HCT116 (cell line): ENCODE data around the gene ADCY2. TPM values are rescaled to one million over a fixed set of nuclear protein-coding genes. Genes with fewer than 3 reads are reported as not detected.

Experiments used
- ATAC-seq: fragments of 200-7000 bp; cut with Tn5 transposase; 2 replicates; pipeline ENCODE4 v1.9.1; 2020; ENCODE audit warnings: mild to moderate bottlenecking, moderate library complexity
- BruUV-seq: library from RNA; stranded (reverse); fragments of 400-500 nt; replicated peaks from 2 replicates; lab custom pipeline; 2021; lab: Mats Ljungman, UMichigan
- CTCF ChIA-PET: fragments of 300-600 bp; sonication (Branson Sonifier 250); formaldehyde crosslinking; loops from one replicate; lab custom pipeline; 2021; ENCODE audit warnings: antibody characterized with exemption; lab: Charles Lee
- POLR2A ChIA-PET: fragments of 300-600, 350-600 bp; sonication (Branson Sonifier 250); formaldehyde crosslinking; loops from one replicate; lab custom pipeline; 2021; ENCODE audit warnings: antibody characterized with exemption; lab: Charles Lee
- RAD21 ChIA-PET, 2 experiments: fragments of 300-600 bp; sonication (Branson Sonifier 250); formaldehyde crosslinking; loops; one replicate each; lab custom pipeline; 2023; ENCODE audit warnings: low total read pairs in 2 of 2; ENCODE audit not compliant: uncharacterized antibody in 2 of 2, unreplicated experiment in 2 of 2, low non-redundant PET in 1 of 2; lab: Charles Lee
- DNase-seq: peaks from one replicate; pipeline ENCODE4 v3.0.0-alpha.2; 2010; ENCODE audit warnings: low read depth, low spot score
- H2AFZ ChIP-seq: fragments of 200-600 bp; shearing (Covaris generic), sonication (generic); 2 replicates; pipeline ENCODE4 v1.6.1; 2017; ENCODE audit warnings: low read depth, mixed run types, mixed read lengths, antibody characterized with exemption, low read length; ENCODE audit not compliant: poor library complexity, severe bottlenecking
- H3K27ac ChIP-seq: 2 replicates; pipeline ENCODE4 v1.5.1; 2012; ENCODE audit warnings: low read depth, low read length
- H3K27me3 ChIP-seq: fragments of 200-600 bp; sonication (generic); 2 replicates; pipeline ENCODE4 v1.6.1; 2016; ENCODE audit warnings: mixed run types, low read length, mixed read lengths; ENCODE audit not compliant: insufficient read depth
- H3K36me3 ChIP-seq, 2 experiments: fragments of 200-500 bp in 1 of 2; fragments of 200-600 bp in 1 of 2; sonication (Bioruptor generic) in 1 of 2; sonication (generic) in 1 of 2; 2 replicates each; pipeline versions ENCODE4 v1.5.1 to v1.6.1; 2014 to 2016; ENCODE audit warnings: low read length in 2 of 2, inconsistent platforms in 1 of 2, mixed read lengths in 1 of 2, mixed run types in 1 of 2; ENCODE audit not compliant: insufficient read depth in 2 of 2, control insufficient read depth in 1 of 2
- H3K4me1 ChIP-seq, 2 experiments: fragments of 200-600 bp in 1 of 2; sonication (generic) in 1 of 2; 2 replicates each; pipeline versions ENCODE4 v1.5.1 to v1.6.1; 2012 to 2017; ENCODE audit warnings: low read length in 2 of 2, inconsistent platforms in 1 of 2, mild to moderate bottlenecking in 1 of 2, mixed read lengths in 1 of 2, mixed run types in 1 of 2, moderate library complexity in 1 of 2; ENCODE audit not compliant: insufficient read depth in 2 of 2, control insufficient read depth in 1 of 2
- H3K4me2 ChIP-seq: fragments of 200-600 bp; sonication (generic); 2 replicates; pipeline ENCODE4 v1.6.1; 2017; ENCODE audit warnings: mixed run types, low read length, mixed read lengths
- H3K4me3 ChIP-seq, 2 experiments: fragments of 200-600 bp in 1 of 2; sonication (generic) in 1 of 2; replicated peaks in 1 of 2; 2 replicates each; pipeline ENCODE4 v1.5.1; 2011 to 2016; ENCODE audit warnings: low read length in 2 of 2, control low read depth in 1 of 2, low read depth in 1 of 2, mild to moderate bottlenecking in 1 of 2, mixed read lengths in 1 of 2, mixed run types in 1 of 2
- H3K79me2 ChIP-seq: fragments of 200-600 bp; sonication (generic); 2 replicates; pipeline ENCODE4 v1.6.1; 2017; ENCODE audit warnings: mild to moderate bottlenecking, mixed run types, low read length, moderate library complexity, mixed read lengths; ENCODE audit not compliant: insufficient read depth
- H3K9ac ChIP-seq: fragments of 200-600 bp; sonication (generic); 2 replicates; pipeline ENCODE4 v1.6.1; 2016; ENCODE audit warnings: low read length, mixed read lengths
- H3K9me2 ChIP-seq: fragments of 200-600 bp; sonication (generic), shearing (Covaris generic); 2 replicates; pipeline ENCODE4 v1.6.1; 2017; ENCODE audit warnings: mixed run types, mild to moderate bottlenecking, moderate library complexity; ENCODE audit not compliant: insufficient read depth
- H3K9me3 ChIP-seq, 2 experiments: fragments of 200-500 bp in 1 of 2; fragments of 200-600 bp in 1 of 2; sonication (Bioruptor generic) in 1 of 2; sonication (generic) in 1 of 2; 2 replicates each; pipeline ENCODE4 v1.6.1; 2014 to 2017; ENCODE audit warnings: low read length in 2 of 2, mixed read lengths in 2 of 2, inconsistent platforms in 1 of 2, low read depth in 1 of 2, mild to moderate bottlenecking in 1 of 2, mixed run types in 1 of 2, moderate library complexity in 1 of 2; ENCODE audit not compliant: control insufficient read depth in 1 of 2, insufficient read depth in 1 of 2
- H4K20me1 ChIP-seq: fragments of 200-600 bp; sonication (generic), shearing (Covaris generic); 2 replicates; pipeline ENCODE4 v1.6.1; 2017; ENCODE audit warnings: mixed run types, mild to moderate bottlenecking, moderate library complexity; ENCODE audit not compliant: insufficient read depth
- ELF1 ChIP-seq: IDR thresholded peaks from 2 replicates; pipeline ENCODE4 v1.6.1; 2012; ENCODE audit warnings: low read depth, borderline replicate concordance
- EZH2phosphoT487 ChIP-seq: fragments of 200-600 bp; IDR thresholded peaks from 2 replicates; pipeline ENCODE4 v1.6.1; 2018; ENCODE audit warnings: antibody characterized with exemption, borderline replicate concordance
- FOSL1 ChIP-seq: IDR thresholded peaks from 2 replicates; pipeline ENCODE4 v1.6.1; 2012; ENCODE audit warnings: low read depth
- POLR2AphosphoS5 ChIP-seq: IDR thresholded peaks from 2 replicates; pipeline ENCODE4 v1.6.1; 2011; ENCODE audit warnings: mild to moderate bottlenecking, low read depth, low read length, moderate library complexity
- RAD21 ChIP-seq: IDR thresholded peaks from 2 replicates; pipeline ENCODE4 v1.6.1; 2012; ENCODE audit warnings: low read depth, mild to moderate bottlenecking
- SRF ChIP-seq: IDR thresholded peaks from 2 replicates; pipeline ENCODE4 v1.6.1; 2012; ENCODE audit warnings: low read depth
- YY1 ChIP-seq: IDR thresholded peaks from 2 replicates; pipeline ENCODE4 v1.6.1; 2011; ENCODE audit warnings: low read length, low read depth, moderate library complexity, mild to moderate bottlenecking; ENCODE audit not compliant: insufficient replicate concordance; ENCODE audit errors: extremely low read depth
- intact Hi-C: fragments of 100-400 bp; cut with micrococcal nuclease; formaldehyde crosslinking; loops from 2 replicates; pipeline ENCODE4 v1.10.0; 2022
- total RNA-seq: library from RNA; stranded (reverse); gene quantifications from one replicate; pipeline ENCODE4 v1.2.1, GENCODE V29; 2021; ENCODE audit not compliant: unreplicated experiment
- TF ChIP-seq, protein P1 (sequence below): IDR thresholded peaks from 2 replicates; pipeline ENCODE4 v1.6.1; 2012; ENCODE audit warnings: low read depth

The ADCY2 gene
- total RNA-seq, 1 experiment from 2014 or later = 0.15 TPM

GRCh38 chr5:7467179-7467578 lies 71.2 kb downstream of the ADCY2 start:
- no peak overlapping the region for H3K4me2 ChIP-seq
- H3K9me2 ChIP-seq = no peaks in the 10 kb centered on the region
- no peak overlapping the region for H2AFZ ChIP-seq
- no peak overlapping the region for H3K27ac ChIP-seq
- peaks cover 3 to 24% of the 10 kb centered on the region in 2 experiments; a peak in 2 of 4 replicates for H3K9me3 ChIP-seq
- CTCF ChIA-PET = no interaction called here
- POLR2A ChIA-PET = no interaction called here
- no peaks in the 10 kb centered on the region for H3K36me3 ChIP-seq
- no peaks in the 10 kb centered on the region for H3K4me1 ChIP-seq
- H4K20me1 ChIP-seq = no peaks in the 10 kb centered on the region
- RAD21 ChIA-PET = no interaction called here
- H3K9ac ChIP-seq = no peak overlapping the region
- no peak for ATAC-seq
- H3K27me3 ChIP-seq = no peaks in the 10 kb centered on the region
- intact Hi-C loops = no loop called here
- TF ChIP-seq FOSL1 = no peak
- TF ChIP-seq EZH2phosphoT487 = no peak
- TF ChIP-seq, protein P1, sequence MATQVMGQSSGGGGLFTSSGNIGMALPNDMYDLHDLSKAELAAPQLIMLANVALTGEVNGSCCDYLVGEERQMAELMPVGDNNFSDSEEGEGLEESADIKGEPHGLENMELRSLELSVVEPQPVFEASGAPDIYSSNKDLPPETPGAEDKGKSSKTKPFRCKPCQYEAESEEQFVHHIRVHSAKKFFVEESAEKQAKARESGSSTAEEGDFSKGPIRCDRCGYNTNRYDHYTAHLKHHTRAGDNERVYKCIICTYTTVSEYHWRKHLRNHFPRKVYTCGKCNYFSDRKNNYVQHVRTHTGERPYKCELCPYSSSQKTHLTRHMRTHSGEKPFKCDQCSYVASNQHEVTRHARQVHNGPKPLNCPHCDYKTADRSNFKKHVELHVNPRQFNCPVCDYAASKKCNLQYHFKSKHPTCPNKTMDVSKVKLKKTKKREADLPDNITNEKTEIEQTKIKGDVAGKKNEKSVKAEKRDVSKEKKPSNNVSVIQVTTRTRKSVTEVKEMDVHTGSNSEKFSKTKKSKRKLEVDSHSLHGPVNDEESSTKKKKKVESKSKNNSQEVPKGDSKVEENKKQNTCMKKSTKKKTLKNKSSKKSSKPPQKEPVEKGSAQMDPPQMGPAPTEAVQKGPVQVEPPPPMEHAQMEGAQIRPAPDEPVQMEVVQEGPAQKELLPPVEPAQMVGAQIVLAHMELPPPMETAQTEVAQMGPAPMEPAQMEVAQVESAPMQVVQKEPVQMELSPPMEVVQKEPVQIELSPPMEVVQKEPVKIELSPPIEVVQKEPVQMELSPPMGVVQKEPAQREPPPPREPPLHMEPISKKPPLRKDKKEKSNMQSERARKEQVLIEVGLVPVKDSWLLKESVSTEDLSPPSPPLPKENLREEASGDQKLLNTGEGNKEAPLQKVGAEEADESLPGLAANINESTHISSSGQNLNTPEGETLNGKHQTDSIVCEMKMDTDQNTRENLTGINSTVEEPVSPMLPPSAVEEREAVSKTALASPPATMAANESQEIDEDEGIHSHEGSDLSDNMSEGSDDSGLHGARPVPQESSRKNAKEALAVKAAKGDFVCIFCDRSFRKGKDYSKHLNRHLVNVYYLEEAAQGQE = no peak
- TF ChIP-seq POLR2AphosphoS5 = no peak
- BruUV-seq = no TSS peak
- H3K4me3 ChIP-seq = no peak overlapping the region
- DNase-seq = no peak
- no peaks in the 10 kb centered on the region for H3K79me2 ChIP-seq

GRCh38 chr5:7468742-7469141 lies 72.8 kb downstream of the ADCY2 start:
- CTCF ChIA-PET = no interaction called here
- intact Hi-C loops = no loop called here
- H3K9ac ChIP-seq = no peak overlapping the region
- no peak for TF ChIP-seq RAD21
- TF ChIP-seq YY1 = no peak
- no peak for TF ChIP-seq SRF
- TF ChIP-seq EZH2phosphoT487 = no peak
- no peak for TF ChIP-seq ELF1
- TF ChIP-seq, all 23 proteins: peak for 0
- H3K4me3 ChIP-seq = no peak overlapping the region
- no peaks in the 10 kb centered on the region for H3K27me3 ChIP-seq
- peaks cover 9 to 26% of the 10 kb centered on the region in 2 experiments; a peak in 3 of 4 replicates for H3K9me3 ChIP-seq
- H3K27ac ChIP-seq = no peak overlapping the region
- no peak overlapping the region for H2AFZ ChIP-seq
- no peaks in the 10 kb centered on the region for H3K4me1 ChIP-seq
- H4K20me1 ChIP-seq = no peaks in the 10 kb centered on the region
- no peak overlapping the region for H3K4me2 ChIP-seq
- no peaks in the 10 kb centered on the region for H3K9me2 ChIP-seq
- POLR2A ChIA-PET = no interaction called here
- BruUV-seq = no TSS peak
- no peaks in the 10 kb centered on the region for H3K79me2 ChIP-seq
- DNase-seq (no peak), ATAC-seq (no peak)
- RAD21 ChIA-PET = no interaction called here
- no peaks in the 10 kb centered on the region for H3K36me3 ChIP-seq
